GM18861 (cell line): ENCODE measurements around the gene MINK1.

ENCODE experiments used
- ATAC-seq: cut with Tn5 transposase; IDR thresholded peaks from one replicate; pipeline ENCODE4 v1.9.1; 2021; ENCODE audit not compliant: unreplicated experiment

MINK1 gene

DNA sequence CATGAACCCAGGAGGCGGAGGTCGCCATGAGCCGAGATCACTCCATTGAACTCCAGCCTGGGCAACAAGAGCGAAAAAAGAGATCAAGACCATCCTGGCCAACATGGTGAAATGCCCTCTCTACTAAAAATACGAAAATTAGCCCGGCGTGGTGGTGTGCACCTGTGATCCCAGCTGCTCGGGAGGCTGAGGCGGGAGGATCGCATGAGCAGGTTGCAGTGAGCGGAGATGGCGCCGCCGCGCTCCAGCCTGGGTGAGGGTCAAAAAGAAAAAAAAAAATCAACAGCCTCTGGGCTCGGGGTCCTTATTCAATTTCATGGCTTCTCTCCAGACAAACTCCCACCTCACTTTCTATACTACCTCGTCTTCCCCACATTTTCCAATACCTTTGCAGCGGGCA is 95.7 kb downstream of the MINK1 start:
- ATAC-seq = no peak

DNA sequence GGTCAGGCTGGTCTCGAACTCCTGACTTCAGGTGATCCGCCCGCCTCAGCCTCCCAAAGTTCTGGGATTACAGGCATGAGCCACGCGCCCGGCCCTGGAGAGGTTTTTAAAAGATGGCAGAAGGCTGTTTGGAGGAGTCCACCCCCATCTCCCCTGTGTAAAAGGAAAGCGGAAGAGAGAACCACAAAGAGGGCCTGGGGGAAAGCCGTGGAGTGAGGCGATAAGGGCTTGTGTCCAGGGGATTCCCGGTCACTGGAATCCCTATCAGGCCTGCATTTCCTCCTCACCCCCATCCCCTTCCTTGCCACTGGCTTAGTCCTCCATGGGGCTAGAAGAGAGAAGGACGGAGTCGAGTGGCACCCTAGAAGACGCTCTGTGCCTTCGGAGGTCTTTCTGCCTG is 98.8 kb downstream of the MINK1 start, which contains the start of gene GP1BA:
GP1BA (plus strand) TSS at position 315 of the 400 bp plus-strand sequence. CDS start 328 bp downstream, outside the sequence.
- ATAC-seq = no peak

DNA sequence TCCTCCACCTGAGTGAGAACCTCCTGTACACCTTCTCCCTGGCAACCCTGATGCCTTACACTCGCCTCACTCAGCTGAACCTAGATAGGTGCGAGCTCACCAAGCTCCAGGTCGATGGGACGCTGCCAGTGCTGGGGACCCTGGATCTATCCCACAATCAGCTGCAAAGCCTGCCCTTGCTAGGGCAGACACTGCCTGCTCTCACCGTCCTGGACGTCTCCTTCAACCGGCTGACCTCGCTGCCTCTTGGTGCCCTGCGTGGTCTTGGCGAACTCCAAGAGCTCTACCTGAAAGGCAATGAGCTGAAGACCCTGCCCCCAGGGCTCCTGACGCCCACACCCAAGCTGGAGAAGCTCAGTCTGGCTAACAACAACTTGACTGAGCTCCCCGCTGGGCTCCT is 99.6 kb downstream of the MINK1 start:
- ATAC-seq = no peak

DNA sequence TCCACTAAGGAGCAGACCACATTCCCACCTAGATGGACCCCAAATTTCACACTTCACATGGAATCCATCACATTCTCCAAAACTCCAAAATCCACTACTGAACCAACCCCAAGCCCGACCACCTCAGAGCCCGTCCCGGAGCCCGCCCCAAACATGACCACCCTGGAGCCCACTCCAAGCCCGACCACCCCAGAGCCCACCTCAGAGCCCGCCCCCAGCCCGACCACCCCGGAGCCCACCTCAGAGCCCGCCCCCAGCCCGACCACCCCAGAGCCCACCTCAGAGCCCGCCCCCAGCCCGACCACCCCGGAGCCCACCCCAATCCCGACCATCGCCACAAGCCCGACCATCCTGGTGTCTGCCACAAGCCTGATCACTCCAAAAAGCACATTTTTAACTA is 100.5 kb downstream of the MINK1 start:
- no peak for ATAC-seq

DNA sequence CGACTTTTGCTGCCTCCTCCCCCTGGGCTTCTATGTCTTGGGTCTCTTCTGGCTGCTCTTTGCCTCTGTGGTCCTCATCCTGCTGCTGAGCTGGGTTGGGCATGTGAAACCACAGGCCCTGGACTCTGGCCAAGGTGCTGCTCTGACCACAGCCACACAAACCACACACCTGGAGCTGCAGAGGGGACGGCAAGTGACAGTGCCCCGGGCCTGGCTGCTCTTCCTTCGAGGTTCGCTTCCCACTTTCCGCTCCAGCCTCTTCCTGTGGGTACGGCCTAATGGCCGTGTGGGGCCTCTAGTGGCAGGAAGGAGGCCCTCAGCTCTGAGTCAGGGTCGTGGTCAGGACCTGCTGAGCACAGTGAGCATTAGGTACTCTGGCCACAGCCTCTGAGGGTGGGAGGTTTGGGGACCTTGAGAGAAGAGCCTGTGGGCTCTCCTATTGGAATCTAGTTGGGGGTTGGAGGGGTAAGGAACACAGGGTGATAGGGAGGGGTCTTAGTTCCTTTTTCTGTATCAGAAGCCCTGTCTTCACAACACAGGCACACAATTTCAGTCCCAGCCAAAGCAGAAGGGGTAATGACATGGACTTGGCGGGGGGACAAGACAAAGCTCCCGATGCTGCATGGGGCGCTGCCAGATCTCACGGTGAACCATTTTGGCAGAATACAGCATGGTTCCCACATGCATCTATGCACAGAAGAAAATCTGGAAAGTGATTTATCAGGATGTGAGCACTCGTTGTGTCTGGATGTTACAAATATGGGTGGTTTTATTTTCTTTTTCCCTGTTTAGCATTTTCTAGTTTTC is 101.2 kb downstream of the MINK1 start:
- ATAC-seq = no peak

DNA sequence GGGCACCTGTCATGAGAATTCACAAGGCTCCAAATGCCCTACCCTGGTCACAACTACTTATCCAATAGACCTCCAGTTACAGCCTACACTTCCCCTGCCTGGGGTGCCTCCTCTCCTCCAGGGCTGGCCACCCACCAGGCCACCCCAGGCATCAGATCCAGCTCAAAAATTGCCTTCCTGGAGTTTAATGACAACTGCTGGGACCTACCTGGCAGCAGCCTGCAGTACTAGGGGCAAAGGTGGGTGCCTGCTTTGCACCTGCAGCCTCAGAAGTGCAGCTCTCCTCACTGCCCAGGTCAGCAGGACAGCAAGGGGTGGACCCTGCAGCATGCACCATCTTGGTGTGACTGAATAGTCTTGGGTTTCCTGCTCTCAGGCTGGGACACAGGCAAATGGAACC is 102.5 kb downstream of the MINK1 start:
- no peak for ATAC-seq

DNA sequence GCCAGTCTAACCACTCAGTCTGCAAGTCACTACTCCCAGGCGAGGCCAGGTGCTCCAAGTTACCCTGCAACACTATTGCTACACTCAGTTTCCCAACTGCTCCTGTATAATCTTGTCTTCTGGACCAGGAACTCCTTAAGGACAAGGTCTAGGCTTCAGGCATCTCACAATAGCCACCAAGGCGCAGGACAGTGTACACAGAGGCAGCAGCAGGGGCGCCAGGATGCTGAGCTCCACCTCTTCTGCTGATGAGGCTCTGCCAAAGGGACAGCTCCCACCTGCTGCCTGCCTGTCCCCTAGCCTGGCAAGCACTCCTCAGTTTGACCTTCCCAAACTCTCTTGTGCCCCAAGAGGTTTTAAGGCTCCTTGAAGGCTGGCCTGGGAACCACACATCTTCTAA is 103.3 kb downstream of the MINK1 start:
- ATAC-seq = no peak

DNA sequence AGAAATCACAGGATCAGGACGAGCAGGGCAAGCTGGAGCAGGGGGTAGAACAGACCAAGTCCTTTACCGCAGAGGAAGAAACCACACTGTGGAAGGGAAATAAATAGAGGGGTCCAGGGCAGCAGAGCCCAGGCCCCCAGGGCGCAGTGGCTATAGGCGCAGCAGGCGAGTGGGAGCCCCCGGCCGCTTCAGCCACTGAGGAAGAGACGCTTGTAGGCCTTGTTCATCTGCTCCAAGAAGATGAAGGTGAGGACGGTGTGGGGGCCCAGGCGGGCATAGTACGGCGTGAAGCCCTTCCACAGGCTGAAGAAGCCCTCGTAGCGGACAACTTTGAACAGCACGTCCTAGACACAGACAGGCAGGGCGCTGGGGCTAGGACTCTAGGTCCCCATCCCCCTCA is 104.4 kb downstream of the MINK1 start:
- ATAC-seq = no peak

DNA sequence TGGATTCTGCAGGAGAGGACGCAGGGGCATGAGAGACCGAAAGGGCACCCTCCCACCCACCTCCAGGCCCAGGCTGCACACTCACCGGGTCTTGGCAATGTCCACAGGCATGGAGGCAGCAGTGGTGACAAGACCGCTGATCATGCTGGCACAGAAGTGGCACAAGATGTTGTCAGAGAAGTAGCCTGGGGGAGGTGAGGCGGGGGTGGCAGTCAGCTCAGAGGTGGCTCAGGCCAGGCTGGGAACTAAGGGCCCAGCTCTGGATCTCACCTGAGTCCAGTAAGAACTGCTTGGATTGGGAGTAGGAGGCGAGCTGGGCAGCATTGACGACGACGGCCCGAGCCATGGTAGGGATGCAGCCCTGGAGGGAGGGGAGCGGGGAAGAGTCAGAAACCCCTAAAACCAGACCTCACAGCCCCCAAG is 104.9 kb downstream of the MINK1 start:
- ATAC-seq = no peak

DNA sequence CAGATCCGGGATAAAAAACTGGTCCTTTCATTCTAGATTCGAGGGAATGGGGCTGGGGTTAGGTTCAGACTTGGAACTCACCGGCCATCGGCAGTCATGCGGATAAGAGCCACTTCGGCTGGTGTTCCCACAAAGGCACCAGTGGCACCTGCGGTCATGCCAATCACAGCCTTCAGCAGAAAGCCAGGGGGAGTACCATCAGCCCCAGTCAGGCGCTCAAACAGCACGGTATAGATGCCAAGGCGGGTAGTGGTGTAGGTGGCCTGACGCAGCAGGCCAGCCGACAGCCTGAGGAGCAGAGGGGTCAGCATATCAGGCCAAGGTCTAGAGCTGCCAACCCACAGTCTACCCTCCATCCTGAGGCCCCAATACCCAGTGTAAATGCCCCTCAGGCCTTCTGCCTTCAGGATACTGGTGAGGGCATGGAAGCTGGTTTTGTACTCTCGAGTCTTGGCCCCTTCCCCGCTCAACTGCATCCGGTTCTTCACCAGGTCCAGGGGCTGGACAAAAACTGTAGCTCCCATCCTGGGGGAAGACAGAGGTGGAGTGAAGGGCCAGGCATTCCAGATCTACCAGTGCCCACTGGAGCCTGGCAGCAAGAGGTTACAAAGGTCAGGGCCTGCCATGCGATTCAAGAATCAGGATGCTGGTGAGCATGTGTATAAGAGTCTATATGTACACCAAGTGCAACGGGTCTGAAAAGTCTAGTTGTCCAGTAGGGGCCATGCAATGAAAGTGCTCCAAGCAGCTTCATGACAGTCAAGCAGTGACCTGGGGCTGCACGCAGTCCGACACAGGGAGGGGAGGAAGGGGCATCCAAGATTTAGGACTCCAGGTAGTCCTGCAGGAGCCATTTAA is 105.8 kb downstream of the MINK1 start:
- no peak for ATAC-seq

DNA sequence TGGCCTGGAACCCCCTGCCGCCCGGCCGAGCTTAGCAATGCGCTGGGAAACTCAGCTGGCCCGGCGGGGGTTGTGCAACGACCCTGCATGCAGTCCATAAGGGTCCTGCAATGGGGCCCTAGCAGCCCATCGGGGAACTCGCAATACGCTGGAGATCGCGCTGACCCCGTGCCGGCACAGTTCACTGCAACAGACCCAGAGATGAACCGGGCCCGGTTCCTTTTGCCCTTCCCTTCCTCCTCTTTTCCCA is 106.3 kb downstream of the MINK1 start:
- no peak for ATAC-seq

DNA sequence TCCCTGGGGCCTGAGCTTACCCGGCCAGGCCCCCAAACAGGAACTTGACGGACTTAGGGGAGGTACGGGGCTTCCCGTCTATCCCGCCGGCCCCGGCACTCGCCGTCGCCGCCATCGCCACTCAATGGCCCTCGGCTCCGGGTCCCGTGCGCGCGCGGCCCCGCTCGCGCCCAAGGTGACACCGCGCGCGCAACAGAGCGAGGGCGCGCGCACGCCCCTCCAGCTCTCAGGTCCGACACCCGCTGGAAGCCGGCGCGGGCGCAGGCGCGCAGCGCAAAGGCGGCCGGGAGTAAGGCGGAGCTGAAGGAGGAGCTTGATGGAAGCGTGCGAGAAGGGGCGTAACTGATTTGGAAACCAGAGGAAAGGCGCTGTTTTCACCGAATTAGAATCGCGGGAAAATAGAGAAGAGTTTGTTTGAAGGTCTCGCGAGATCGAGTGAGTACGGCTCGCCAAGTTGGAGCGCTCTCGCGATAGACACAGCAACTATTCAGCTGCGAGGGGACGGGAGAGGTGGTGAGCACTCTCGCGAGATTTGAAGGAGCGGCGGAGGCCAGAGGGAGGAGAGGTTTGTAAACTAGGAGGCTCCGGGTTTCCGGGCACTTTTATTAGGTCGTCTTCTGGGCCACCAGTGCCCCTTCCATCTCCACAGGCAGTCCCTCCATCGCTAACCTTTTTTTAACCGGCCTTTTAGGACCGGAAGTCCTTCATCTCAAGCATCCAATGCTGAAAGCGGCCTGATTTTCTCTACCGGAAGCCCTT is 106.8 kb downstream of the MINK1 start, which contains the start of the genes RNF167 and SLC25A11:
RNF167 (plus strand) TSS at position 473 of the 759 bp plus-strand sequence. CDS start 642 bp downstream, outside the sequence.
SLC25A11 (minus strand) TSS at position 251 of the 759 bp plus-strand sequence; CDS start at position 115, 136 bp downstream.
- ATAC-seq = peak; percentile 73

DNA sequence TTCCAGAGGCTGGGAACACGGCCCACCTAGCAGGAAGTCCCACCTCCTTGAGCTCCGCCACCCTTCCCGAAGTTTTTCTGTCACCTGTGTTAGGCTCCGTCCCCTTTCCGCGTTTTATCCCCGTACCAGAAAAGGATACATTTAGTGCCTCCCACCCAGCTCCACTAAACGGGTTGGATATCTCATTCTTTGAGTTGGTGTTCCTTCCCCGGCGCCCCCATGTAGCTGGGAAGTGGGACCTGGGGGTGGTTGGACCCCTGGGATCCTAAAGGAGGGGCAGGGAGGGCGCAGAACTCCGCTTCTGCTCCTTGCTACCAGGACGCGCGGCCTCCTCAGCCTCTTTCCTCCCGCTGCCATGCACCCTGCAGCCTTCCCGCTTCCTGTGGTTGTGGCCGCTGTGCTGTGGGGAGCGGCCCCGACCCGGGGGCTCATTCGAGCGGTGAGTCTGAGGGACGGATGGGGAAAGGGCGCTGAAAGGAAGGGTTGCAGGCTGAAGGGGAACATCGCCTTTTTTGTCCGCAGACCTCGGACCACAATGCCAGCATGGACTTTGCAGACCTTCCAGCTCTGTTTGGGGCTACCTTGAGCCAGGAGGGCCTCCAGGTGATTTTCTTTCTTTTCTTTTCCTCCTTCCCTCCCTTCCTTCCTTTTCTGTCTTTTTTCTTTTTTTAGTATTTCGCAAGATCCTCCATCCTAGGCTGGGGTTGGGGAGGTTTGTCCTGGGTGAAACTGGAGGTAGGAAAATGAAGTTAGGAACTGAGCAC is 107.6 kb downstream of the MINK1 start:
- no peak for ATAC-seq

DNA sequence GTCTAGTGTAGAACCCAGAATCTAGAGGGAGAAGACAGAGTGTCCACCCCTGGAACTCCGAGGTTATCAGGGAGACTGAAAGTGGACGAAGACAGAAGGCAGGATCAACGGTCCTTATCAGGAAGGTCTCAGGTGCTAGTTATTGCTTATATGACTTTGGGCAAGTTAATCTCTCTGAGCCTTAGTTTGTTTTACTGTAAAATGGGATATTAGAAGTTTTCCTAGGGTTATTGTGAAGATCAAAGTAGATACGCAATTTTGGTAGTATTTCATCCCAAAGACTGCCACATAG is 108.1 kb downstream of the MINK1 start:
- ATAC-seq = no peak

DNA sequence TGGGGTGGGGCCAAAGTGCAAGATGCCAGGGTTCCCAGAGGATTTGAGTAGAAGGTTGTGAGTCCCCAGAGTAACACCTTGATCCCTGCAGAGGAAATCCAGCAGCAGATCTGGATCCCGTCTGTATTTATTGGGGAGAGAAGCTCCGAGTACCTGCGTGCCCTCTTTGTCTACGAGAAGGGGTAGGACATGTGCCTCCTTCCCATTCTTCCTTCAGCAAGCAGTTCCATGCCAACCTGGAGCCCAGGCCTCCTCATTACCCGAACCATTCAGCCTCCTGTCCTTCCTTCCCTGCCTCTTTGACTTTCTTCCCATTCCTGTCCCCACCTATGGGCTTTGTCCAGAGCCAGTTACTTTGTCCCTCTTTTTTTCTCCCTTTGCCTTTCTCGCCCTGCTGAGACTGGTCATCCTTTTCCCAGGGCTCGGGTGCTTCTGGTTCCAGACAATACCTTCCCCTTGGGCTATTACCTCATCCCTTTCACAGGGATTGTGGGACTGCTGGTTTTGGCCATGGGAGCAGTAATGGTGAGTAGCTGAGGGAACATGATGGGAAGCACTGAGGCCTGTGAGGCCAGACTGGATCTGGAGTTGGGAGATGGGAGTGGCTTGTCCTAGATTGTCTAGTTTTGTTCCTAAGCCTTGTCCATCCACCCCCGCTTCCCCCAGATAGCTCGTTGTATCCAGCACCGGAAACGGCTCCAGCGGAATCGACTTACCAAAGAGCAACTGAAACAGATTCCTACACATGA is 109.8 kb downstream of the MINK1 start:
- ATAC-seq = no peak

DNA sequence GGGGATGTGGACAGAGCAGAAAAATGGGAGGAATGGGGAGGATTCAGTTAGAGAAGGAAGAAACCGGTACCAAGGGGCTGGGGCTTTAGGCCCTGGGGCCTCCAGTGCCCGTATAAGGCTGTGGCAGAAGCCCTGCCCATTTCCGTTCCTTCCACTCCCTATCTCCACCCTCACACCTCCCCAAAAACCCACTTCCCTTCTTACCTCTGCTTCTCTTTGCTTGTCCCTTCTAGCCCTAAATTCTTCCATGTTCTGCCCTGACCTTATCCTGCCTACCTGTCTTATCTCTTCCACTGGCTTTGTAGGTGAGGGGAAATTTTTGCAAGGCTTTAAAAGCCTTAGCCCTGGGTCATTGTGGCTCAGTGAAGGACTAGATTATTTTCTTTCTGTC is 111.0 kb downstream of the MINK1 start:
- no peak for ATAC-seq

DNA sequence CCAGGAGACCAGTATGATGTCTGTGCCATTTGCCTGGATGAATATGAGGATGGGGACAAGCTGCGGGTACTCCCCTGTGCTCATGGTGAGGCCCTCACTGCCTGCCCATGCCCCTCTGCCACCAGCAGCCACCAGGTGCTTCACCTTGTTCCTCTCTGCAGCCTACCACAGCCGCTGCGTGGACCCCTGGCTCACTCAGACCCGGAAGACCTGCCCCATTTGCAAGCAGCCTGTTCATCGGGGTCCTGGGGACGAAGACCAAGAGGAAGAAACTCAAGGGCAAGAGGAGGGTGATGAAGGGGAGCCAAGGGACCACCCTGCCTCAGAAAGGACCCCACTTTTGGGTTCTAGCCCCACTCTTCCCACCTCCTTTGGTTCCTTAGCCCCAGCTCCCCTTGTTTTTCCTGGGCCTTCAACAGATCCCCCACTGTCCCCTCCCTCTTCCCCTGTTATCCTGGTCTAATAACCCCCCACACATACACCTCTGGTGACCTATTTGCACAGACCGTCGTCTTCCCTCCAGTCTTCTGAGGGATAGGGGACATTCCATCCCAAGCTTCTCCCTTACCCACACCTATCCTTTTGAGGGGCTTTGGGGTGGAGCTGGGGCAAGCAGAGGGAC is 111.5 kb downstream of the MINK1 start:
- ATAC-seq = no peak

DNA sequence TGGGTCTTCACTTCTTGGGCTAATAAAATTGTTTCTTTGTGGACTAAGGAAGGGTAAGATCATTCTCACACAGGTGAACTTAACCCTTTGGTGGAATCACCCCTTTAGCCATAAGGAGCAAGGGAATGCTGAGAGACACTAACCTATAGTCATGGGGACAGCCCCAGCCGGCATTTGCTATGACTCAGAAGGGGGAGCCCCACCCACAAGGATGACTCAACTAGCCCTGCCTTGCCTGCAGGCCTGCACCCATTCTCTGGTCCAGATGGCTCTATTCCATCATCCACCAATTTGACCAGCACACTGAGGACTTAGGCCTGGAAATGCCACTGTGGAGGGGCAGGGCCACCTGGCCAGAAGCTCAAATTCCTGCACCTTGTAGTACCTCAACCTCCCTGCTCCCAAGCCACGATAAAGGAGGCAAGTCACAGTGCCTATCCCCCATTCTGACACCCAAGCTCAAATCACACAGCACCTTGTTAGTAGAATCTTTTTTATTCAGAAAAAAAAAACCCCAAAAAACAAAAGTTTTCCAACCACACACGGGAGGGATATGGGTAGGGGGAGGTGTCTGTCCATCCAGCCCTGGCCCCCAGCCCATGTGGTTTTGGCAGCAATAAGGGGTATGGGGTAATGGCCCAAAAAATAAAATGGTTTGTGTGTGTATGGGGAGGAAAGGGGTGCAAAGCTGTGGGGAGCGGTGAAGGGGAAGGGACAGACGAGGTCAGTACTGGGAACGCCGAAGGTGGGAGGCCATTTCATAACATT is 112.2 kb downstream of the MINK1 start:
- ATAC-seq = no peak

DNA sequence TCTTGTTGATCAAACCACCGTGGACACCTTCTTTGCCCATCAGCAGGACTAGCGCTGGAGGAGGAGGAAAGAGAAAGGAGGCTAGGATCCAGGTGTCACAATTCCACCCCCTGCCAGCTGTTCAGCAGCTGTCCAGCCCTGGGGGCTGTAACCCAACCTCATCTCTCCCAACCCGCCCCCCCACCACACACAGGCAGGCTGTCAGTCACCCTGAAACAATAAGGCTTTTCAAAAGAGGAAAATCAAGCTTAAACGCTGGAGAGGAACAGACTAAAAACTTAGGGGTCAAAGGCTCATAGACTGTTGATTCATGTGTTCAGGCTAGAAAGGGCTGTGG is 112.8 kb downstream of the MINK1 start:
- no peak for ATAC-seq
